ENCODE measurements around the gene C19orf53.
"Not testable (repeated sequence)": the region's sequence is repeated elsewhere in the genome, so short reads cannot be mapped to it uniquely, and the experiment has no call there.

GRCh38 chr19:13779794-13780193 is 5.5 kb downstream of the C19orf53 start:
- not testable (repeated sequence) for TF ChIP-seq POLR2A (IDR thresholded peaks at IDR 0.05); CTCF (IDR thresholded peaks at IDR 0.05 in 4 of 5, conservative IDR thresholded peaks at IDR 0.05 in 1 of 5)
